ENCODE measurements around the gene ADCY5. TPM values are rescaled to one million over a fixed set of nuclear protein-coding genes. Genes with fewer than 3 reads are reported as not detected.

ADCY5 gene
- total RNA-seq, 4 donors from 2014 or later, result 119 to 251 (median 185) TPM

DNA sequence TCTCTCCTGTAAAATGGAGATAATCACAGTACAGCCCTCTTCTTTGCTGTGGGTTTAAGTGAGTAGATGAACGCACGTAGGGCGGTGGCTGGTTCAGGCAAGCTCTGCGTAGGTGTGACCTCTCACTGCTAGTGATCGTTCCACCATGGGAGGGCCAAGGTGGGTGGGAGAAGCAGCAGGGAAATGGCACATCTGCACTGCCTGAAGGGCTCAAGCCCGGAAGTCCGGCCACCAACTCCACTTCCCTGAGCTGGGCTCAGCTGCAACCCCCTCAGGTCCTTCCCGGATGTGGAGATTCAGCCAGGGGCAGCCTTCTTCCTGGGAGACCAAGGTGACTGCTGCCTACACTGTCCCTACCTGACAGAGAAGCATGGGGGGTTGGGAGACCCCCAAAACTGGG lies 102.9 kb downstream of the ADCY5 start:
- Histone ChIP-seq H3K4me1 (peaks cover 0 to 97% (median 27%) of the 10 kb centered on the region in 3 donors), H3K27me3 (no peaks in the 10 kb centered on the region), H3K27ac (peak overlapping the region; percentile 75 to 86 (median 79)), H3K4me3 (no peak overlapping the region), H3K36me3 (no peaks in the 10 kb centered on the region), H3K9me3 (no peaks in the 10 kb centered on the region)
- TF ChIP-seq POLR2A (IDR thresholded peaks at IDR 0.05), result no peak
- TF ChIP-seq, protein P1, sequence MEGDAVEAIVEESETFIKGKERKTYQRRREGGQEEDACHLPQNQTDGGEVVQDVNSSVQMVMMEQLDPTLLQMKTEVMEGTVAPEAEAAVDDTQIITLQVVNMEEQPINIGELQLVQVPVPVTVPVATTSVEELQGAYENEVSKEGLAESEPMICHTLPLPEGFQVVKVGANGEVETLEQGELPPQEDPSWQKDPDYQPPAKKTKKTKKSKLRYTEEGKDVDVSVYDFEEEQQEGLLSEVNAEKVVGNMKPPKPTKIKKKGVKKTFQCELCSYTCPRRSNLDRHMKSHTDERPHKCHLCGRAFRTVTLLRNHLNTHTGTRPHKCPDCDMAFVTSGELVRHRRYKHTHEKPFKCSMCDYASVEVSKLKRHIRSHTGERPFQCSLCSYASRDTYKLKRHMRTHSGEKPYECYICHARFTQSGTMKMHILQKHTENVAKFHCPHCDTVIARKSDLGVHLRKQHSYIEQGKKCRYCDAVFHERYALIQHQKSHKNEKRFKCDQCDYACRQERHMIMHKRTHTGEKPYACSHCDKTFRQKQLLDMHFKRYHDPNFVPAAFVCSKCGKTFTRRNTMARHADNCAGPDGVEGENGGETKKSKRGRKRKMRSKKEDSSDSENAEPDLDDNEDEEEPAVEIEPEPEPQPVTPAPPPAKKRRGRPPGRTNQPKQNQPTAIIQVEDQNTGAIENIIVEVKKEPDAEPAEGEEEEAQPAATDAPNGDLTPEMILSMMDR (IDR thresholded peaks at IDR 0.05), result no peak
- TF ChIP-seq POLR2AphosphoS5 (IDR thresholded peaks at IDR 0.05), result peak; percentile 23
- ATAC-seq, result no peak
- 90% methylated on average over 2 of the region's 8 CpGs; no CpG with 5 or more reads in 1 of the 2 donors for WGBS, 2 donors (ENCODE audit: low coverage in 1 of 2)

DNA sequence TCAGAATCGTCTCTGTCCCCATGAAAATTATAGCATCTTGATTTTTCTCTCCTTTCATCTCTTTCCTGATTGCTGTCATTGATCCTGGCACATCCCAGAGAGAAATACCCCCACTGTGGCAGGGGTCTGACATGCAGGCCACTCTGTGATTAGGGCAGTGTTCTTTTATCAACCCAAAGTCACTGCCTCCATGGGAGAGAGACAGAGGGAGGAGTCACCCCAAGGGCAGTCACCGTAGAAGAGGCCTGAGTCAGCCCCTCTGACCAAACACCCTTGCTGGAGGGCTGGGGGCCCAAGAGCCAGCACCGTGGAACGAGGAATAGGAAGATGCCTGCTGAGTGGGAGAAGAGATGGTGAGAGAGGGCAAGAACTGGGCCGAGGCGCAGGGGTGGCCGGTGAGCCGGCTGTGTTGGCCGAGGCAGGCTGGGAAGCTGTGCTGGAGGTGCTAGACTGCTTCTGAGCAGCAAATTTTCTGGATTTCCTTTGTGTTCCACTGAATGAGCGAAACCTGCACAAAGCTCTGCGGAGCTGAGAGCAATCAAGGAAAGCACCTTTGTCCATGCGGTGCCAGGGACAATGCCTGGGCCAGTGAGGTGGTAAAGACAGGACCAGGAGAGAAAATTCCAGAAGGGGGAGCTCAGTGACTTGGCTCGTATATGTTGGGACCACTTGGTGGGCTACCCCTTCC lies 103.8 kb downstream of the ADCY5 start:
- TF ChIP-seq POLR2AphosphoS5 (IDR thresholded peaks at IDR 0.05) (peak; percentile 26), POLR2A (IDR thresholded peaks at IDR 0.05) (no peak)
- no peaks in the 10 kb centered on the region for H3K36me3 ChIP-seq
- no peak overlapping the region for H3K4me3 ChIP-seq
- WGBS, 2 donors (ENCODE audit: low coverage in 1 of 2), result 62 to 93% methylated on average over 3 to 9 of the region's 13 CpGs
- ATAC-seq, result no peak
- peak overlapping the region; percentile 21 to 86 (median 79) for H3K27ac ChIP-seq
- H3K4me1 ChIP-seq, result peaks cover 0 to 93% (median 23%) of the 10 kb centered on the region in 3 donors
- no peaks in the 10 kb centered on the region for H3K9me3 ChIP-seq
- no peaks in the 10 kb centered on the region for H3K27me3 ChIP-seq

DNA sequence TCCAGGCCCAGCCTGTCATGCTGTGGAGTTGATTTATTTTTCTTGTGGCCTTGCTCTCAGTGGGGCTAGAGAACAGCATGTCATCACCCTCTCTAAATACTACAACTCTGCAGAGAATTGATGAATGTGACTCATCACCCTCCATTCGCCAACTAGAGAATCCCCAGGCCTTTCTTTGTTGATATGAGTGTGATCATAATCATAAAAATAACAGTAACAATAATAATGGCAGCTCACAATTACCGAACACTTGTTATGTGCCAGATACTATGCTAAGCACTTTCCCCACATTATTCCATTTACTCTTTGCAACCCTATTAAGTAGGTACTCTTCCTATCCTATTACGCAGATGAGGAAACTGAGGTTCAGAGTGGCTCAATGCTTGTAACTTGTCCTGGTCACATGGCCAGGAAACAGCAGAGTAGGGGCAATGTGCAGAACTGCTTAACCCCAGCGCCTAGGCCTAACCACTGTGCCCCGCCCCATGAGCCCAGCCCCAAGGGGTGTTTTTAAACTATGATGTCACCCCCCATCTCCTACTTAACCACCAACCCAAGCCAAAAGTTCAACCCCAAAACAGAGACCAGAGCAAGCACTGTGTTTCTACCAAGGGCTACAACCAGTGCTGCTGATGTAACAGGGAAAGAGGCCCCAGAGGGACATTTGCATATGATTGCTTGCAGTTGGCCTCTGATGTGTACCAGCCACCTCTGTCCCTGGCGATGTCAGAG lies 104.5 kb downstream of the ADCY5 start:
- Histone ChIP-seq H3K4me1 (peaks cover 0 to 93% (median 19%) of the 10 kb centered on the region in 3 donors), H3K4me3 (no peak overlapping the region), H3K36me3 (no peaks in the 10 kb centered on the region), H3K27me3 (no peaks in the 10 kb centered on the region), H3K9me3 (no peaks in the 10 kb centered on the region), H3K27ac (peak overlapping the region; percentile 40 to 86 (median 79))
- WGBS, 2 donors (ENCODE audit: low coverage in 1 of 2), result 5 to 40% methylated on average over 2 to 3 of the region's 6 CpGs
- peak; percentile 75 for TF ChIP-seq POLR2AphosphoS5 (IDR thresholded peaks at IDR 0.05)
- TF ChIP-seq, protein P1 (IDR thresholded peaks at IDR 0.05), result no peak
- peak; percentile 32 for ATAC-seq

DNA sequence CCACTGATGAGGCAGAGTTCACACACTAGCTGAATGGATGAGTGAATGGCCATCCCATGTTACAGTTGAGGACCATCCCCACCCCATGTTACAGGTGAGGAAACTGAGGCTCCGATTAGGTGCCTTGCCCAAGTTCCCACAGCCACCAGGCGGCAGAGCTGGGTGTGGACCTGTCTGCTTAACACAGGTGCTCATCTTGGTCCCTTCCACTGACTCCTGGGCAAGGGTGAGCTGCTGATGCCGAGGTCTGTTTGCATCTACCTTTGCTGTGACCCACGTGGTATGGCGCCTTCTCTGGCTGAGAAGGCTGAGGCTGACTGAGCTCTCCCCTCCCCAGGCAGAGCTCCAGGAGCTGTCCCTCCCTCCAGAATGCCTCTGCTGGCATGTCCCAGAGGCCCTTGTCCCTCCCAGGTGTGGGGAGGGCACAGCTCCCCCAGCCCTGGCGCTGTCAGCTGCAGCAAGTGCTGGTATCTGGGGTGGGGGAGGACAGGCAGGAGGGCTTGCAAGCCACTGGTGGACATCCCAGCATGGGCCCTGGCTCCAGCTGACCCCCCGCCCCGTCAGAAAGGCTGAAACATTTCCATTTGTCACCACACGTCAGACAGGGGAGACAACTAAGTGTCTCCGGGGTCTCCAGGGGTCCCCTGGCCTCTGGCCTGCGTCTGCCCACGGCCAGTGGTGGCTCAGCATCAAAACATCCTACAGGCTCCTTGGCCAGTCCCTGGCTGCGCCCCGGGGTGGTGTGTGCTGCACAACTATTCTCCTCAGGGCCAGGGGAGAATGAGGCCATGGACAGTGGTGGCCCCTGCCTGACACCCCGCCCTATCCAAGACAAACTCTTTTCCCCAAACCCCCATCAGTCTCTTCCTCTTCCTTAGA lies 105.4 kb downstream of the ADCY5 start:
- ATAC-seq, result no peak
- Histone ChIP-seq H3K9me3 (no peaks in the 10 kb centered on the region), H3K36me3 (no peaks in the 10 kb centered on the region), H3K4me3 (no peak overlapping the region), H3K27ac (peak overlapping the region; percentile 40 to 86 (median 79)), H3K27me3 (no peaks in the 10 kb centered on the region), H3K4me1 (peaks cover 0 to 93% (median 19%) of the 10 kb centered on the region in 3 donors)
- TF ChIP-seq POLR2A (IDR thresholded peaks at IDR 0.05) (no peak), POLR2AphosphoS5 (IDR thresholded peaks at IDR 0.05) (no peak), EP300 (IDR thresholded peaks at IDR 0.05) (no peak)
- TF ChIP-seq, protein P1 (IDR thresholded peaks at IDR 0.05), result no peak
- WGBS, 2 donors (ENCODE audit: low coverage in 1 of 2), result 73 to 100% methylated on average over 1 to 2 of the region's 15 CpGs

DNA sequence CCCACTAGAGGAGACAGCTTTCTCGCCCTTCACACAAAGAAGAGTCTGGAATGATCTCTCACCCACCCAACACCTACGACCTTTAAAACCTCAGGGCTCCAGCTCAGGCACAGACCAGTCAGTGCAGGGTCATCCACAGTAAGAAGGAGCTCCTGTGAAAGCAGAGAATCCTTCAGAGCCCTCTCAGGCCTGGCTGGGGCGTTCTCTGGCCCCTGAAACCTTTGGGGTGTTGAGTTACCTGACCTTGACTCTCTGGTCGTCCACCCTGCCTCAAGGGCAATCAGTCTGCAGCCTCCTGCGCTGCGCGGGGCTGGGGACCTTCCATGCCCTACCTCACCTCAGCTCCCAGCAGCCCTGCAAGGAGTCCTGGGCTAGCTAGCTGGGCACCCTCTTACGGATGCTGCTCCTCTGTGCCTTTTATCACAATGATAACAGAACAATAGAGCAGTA lies 106.2 kb downstream of the ADCY5 start:
- TF ChIP-seq, protein P1 (IDR thresholded peaks at IDR 0.05), result no peak
- Histone ChIP-seq H3K27me3 (no peaks in the 10 kb centered on the region), H3K9me3 (no peaks in the 10 kb centered on the region), H3K4me1 (peaks cover 0 to 93% (median 19%) of the 10 kb centered on the region in 3 donors), H3K27ac (peak overlapping the region; percentile 2 to 86 (median 79)), H3K36me3 (peaks cover 0 to 6% of the 10 kb centered on the region in 2 donors), H3K4me3 (no peak overlapping the region)
- WGBS, 2 donors (ENCODE audit: low coverage in 1 of 2), result 27 to 100% methylated on average over 1 to 3 of the region's 8 CpGs
- ATAC-seq, result no peak
